ENCODE data around the gene SPTLC2. TPM values are rescaled to one million over a fixed set of nuclear protein-coding genes. Genes with fewer than 3 reads are reported as not detected.

SPTLC2 gene
- total RNA-seq, 1 donor from 2014 or later, result 27.3 TPM

GRCh38 chr14:77485901-77486678 is 130.3 kb downstream of the SPTLC2 start:
- TF ChIP-seq CTCF (conservative IDR thresholded peaks at IDR 0.05), result no peak
- Mint-ChIP-seq H3K4me3 (no peak overlapping the region), H3K36me3 (ENCODE audit: low read depth) (no peaks in the 10 kb centered on the region), H3K27ac (ENCODE audit: unreplicated experiment) (no peak overlapping the region), H3K4me1 (no peaks in the 10 kb centered on the region), H3K27me3 (ENCODE audit: low read depth) (no peaks in the 10 kb centered on the region), H3K9me3 (no peaks in the 10 kb centered on the region)
- no peak for DNase-seq (ENCODE audit: low read depth, low spot score)

- H3K4me3 Mint-ChIP-seq, result no peak overlapping the region
- no peak for DNase-seq (ENCODE audit: low read depth, low spot score)
- H3K9me3 Mint-ChIP-seq, result no peaks in the 10 kb centered on the region
- H3K27me3 Mint-ChIP-seq (ENCODE audit: low read depth), result no peaks in the 10 kb centered on the region
- no peaks in the 10 kb centered on the region for H3K36me3 Mint-ChIP-seq (ENCODE audit: low read depth)
- TF ChIP-seq CTCF (conservative IDR thresholded peaks at IDR 0.05), result no peak
- no peak overlapping the region for H3K27ac Mint-ChIP-seq (ENCODE audit: unreplicated experiment)
- no peaks in the 10 kb centered on the region for H3K4me1 Mint-ChIP-seq
These were observed 131.2 kb downstream of the SPTLC2 start for GRCh38 chr14:77485256-77485655.

DNA sequence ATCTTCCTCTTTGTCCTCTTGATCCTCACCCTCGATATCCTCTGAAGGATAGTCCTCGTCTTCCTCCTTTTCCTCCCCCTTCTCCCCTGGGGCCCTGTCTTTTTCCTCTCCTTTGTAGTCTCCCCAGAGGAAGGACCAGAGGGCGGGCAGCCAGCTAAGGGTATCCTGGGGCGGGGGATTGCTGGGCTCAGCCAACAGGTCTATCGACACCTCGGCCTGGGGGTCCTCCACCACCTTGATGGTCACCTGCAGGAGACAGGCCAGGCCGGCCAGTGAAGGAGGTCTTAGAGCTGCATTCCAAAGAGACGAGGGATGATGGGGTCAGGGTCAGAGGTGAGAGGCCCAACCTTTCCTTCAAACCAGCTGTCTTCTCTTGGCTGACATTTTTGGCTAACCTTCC is 134.0 kb downstream of the SPTLC2 start:
- no peak for TF ChIP-seq CTCF (conservative IDR thresholded peaks at IDR 0.05)
- DNase-seq (ENCODE audit: low read depth, low spot score), result no peak
- Mint-ChIP-seq H3K4me1 (no peaks in the 10 kb centered on the region), H3K9me3 (no peaks in the 10 kb centered on the region), H3K36me3 (ENCODE audit: low read depth) (no peaks in the 10 kb centered on the region), H3K27me3 (ENCODE audit: low read depth) (no peaks in the 10 kb centered on the region), H3K4me3 (no peak overlapping the region), H3K27ac (ENCODE audit: unreplicated experiment) (no peak overlapping the region)

- no peak overlapping the region for H3K4me3 Mint-ChIP-seq
- no peaks in the 10 kb centered on the region for H3K9me3 Mint-ChIP-seq
- no peak for DNase-seq (ENCODE audit: low read depth, low spot score)
- H3K36me3 Mint-ChIP-seq (ENCODE audit: low read depth), result no peaks in the 10 kb centered on the region
- no peaks in the 10 kb centered on the region for H3K4me1 Mint-ChIP-seq
- no peaks in the 10 kb centered on the region for H3K27me3 Mint-ChIP-seq (ENCODE audit: low read depth)
- no peak for TF ChIP-seq CTCF (conservative IDR thresholded peaks at IDR 0.05)
- H3K27ac Mint-ChIP-seq (ENCODE audit: unreplicated experiment), result no peak overlapping the region
These were observed 137.6 kb downstream of the SPTLC2 start for GRCh38 chr14:77478796-77479195.

GRCh38 chr14:77478029-77478428 is 138.4 kb downstream of the SPTLC2 start:
- H3K27me3 Mint-ChIP-seq (ENCODE audit: low read depth), result no peaks in the 10 kb centered on the region
- no peak for DNase-seq (ENCODE audit: low read depth, low spot score)
- no peak for TF ChIP-seq CTCF (conservative IDR thresholded peaks at IDR 0.05)
- H3K27ac Mint-ChIP-seq (ENCODE audit: unreplicated experiment), result no peak overlapping the region
- no peaks in the 10 kb centered on the region for H3K9me3 Mint-ChIP-seq
- H3K4me3 Mint-ChIP-seq, result no peak overlapping the region
- H3K36me3 Mint-ChIP-seq (ENCODE audit: low read depth), result no peaks in the 10 kb centered on the region
- H3K4me1 Mint-ChIP-seq, result no peaks in the 10 kb centered on the region

Measured in neural crest cell (in vitro differentiated cells).